Nephron (organoid): ENCODE data around the gene VEGFD.

Experiments
- H3K27ac Mint-ChIP-seq, 3 experiments: 2 replicates each; pipeline ENCODE4 v1.8.0; 2020; ENCODE audit warnings: mixed read lengths in 3 of 3, mild to moderate bottlenecking in 2 of 3, moderate library complexity in 1 of 3
- H3K27me3 Mint-ChIP-seq: 2 replicates; pipeline ENCODE4 v1.8.0; 2021; ENCODE audit warnings: low read depth, mild to moderate bottlenecking, moderate library complexity, mixed read lengths
- H3K36me3 Mint-ChIP-seq: 2 replicates; pipeline ENCODE4 v1.8.0; 2020; ENCODE audit warnings: low read depth, mixed read lengths
- H3K4me1 Mint-ChIP-seq: 2 replicates; pipeline ENCODE4 v1.8.0; 2020; ENCODE audit warnings: mixed read lengths
- H3K4me3 Mint-ChIP-seq, 3 experiments: 2 replicates each; pipeline ENCODE4 v1.8.0; 2020; ENCODE audit warnings: mild to moderate bottlenecking in 3 of 3, mixed read lengths in 3 of 3, moderate library complexity in 2 of 3
- H3K9me3 Mint-ChIP-seq: 2 replicates; pipeline ENCODE4 v1.8.0; 2020; ENCODE audit warnings: mixed read lengths
- CTCF ChIP-seq, 3 experiments: fragments of 200-600 bp; sonication (generic); IDR thresholded peaks; one replicate each; pipeline ENCODE4 v1.5.0; 2021; ENCODE audit warnings: antibody characterized with exemption in 3 of 3; ENCODE audit not compliant: unreplicated experiment in 3 of 3

The VEGFD gene

GRCh38 chrX:15404401-15405096 lies 20.3 kb upstream of the VEGFD start:
- no peak for TF ChIP-seq CTCF (IDR thresholded peaks at IDR 0.05; ENCODE audit: unreplicated experiment in 3 of 3)
- peak overlapping the region in 2 of 3 experiments; percentile 15 to 32 for H3K27ac Mint-ChIP-seq
- no peaks in the 10 kb centered on the region for H3K36me3 Mint-ChIP-seq
- peaks cover 3% of the 10 kb centered on the region for H3K27me3 Mint-ChIP-seq
- no peak overlapping the region for H3K4me3 Mint-ChIP-seq
- H3K9me3 Mint-ChIP-seq = no peaks in the 10 kb centered on the region
- peaks cover 28% of the 10 kb centered on the region for H3K4me1 Mint-ChIP-seq

DNA sequence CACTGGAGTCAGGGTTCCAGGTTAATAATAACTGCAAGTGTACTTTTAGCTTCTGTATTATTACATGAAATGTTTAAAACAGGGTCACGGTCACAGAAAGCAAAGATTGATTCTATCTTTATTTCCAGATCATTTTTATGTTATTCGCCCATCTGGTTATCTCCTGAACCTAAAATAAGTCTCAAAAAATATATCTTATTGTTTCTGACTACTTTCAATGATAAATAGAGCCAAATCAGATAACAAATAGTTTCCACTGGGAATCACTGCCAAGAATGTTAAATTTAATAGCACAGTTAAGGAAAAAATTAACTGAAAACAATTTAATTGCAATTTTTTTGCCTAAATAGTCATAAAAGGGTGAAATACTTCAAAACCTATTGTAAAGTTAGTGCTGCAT lies 17.2 kb upstream of the VEGFD start:
- H3K9me3 Mint-ChIP-seq = peaks cover 3% of the 10 kb centered on the region
- H3K27me3 Mint-ChIP-seq = peaks cover 3% of the 10 kb centered on the region
- no peak overlapping the region for H3K27ac Mint-ChIP-seq
- TF ChIP-seq CTCF (IDR thresholded peaks at IDR 0.05; ENCODE audit: unreplicated experiment in 3 of 3) = no peak
- no peaks in the 10 kb centered on the region for H3K36me3 Mint-ChIP-seq
- peaks cover 36% of the 10 kb centered on the region for H3K4me1 Mint-ChIP-seq
- H3K4me3 Mint-ChIP-seq = no peak overlapping the region

- Mint-ChIP-seq H3K4me3 (peak overlapping the region in 1 of 3 experiments; percentile 25), H3K27me3 (no peaks in the 10 kb centered on the region), H3K36me3 (no peaks in the 10 kb centered on the region), H3K4me1 (peaks cover 37% of the 10 kb centered on the region), H3K9me3 (peaks cover 3% of the 10 kb centered on the region), H3K27ac (peak overlapping the region in 2 of 3 experiments; percentile 47 to 50)
- no peak for TF ChIP-seq CTCF (IDR thresholded peaks at IDR 0.05; ENCODE audit: unreplicated experiment in 3 of 3)
Measured at GRCh38 chrX:15399962-15400391, 15.8 kb upstream of the VEGFD start.

DNA sequence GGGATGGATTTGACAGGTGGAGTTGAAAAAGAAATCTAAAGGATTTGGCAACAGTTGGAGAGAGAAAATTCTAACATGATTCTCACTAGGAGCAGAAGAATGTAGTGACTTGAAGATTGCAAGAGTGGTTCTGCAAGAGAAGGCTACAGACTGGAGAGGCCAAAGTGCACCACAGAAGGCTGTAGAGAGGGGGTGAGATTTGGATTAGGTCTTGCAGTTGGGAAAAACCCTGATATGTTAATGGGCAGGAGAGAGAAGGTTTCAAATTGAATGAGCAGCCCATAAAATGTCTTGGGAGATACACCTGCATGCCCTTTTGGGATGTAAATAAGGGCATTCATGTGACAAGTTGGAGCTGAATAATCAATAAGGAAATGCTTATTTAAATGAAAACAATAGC lies 14.7 kb upstream of the VEGFD start:
- H3K9me3 Mint-ChIP-seq = peaks cover 3% of the 10 kb centered on the region
- H3K27ac Mint-ChIP-seq = no peak overlapping the region
- H3K4me3 Mint-ChIP-seq = no peak overlapping the region
- no peaks in the 10 kb centered on the region for H3K27me3 Mint-ChIP-seq
- H3K4me1 Mint-ChIP-seq = peaks cover 30% of the 10 kb centered on the region
- no peaks in the 10 kb centered on the region for H3K36me3 Mint-ChIP-seq
- TF ChIP-seq CTCF (IDR thresholded peaks at IDR 0.05; ENCODE audit: unreplicated experiment in 3 of 3) = no peak

GRCh38 chrX:15395789-15396188 lies 11.6 kb upstream of the VEGFD start:
- TF ChIP-seq CTCF (IDR thresholded peaks at IDR 0.05; ENCODE audit: unreplicated experiment in 3 of 3) = no peak
- peak overlapping the region in 1 of 3 experiments; percentile 39 for H3K27ac Mint-ChIP-seq
- no peak overlapping the region for H3K4me3 Mint-ChIP-seq
- peaks cover 23% of the 10 kb centered on the region for H3K4me1 Mint-ChIP-seq
- no peaks in the 10 kb centered on the region for H3K36me3 Mint-ChIP-seq
- peaks cover 3% of the 10 kb centered on the region for H3K9me3 Mint-ChIP-seq
- H3K27me3 Mint-ChIP-seq = no peaks in the 10 kb centered on the region

DNA sequence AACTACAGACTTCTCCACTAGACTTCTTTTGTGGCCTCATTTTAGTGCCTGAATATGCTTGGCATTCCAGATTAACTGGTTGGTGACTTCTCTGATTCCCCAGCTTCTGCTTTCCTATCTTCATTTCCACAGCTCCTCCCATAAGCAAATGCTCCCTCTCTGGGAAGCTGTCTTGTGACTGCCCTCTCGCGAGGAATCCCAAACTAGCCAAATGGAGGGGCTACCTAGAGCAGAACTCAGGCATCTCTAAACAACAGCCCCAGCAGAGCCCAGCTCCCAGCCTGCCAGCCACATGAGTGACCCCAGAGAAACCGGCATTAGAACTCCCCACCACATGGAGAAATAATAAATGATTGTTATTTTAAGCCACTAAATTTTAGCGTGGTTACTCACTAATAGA lies 7.6 kb upstream of the VEGFD start:
- Mint-ChIP-seq H3K4me1 (peaks cover 9% of the 10 kb centered on the region), H3K36me3 (no peaks in the 10 kb centered on the region), H3K27ac (no peak overlapping the region), H3K27me3 (no peaks in the 10 kb centered on the region), H3K4me3 (no peak overlapping the region), H3K9me3 (no peaks in the 10 kb centered on the region)
- no peak for TF ChIP-seq CTCF (IDR thresholded peaks at IDR 0.05; ENCODE audit: unreplicated experiment in 3 of 3)
